Activated gamma-delta T cell treated with anti-CD3 and anti-CD28 coated beads, Interleukin-2, amount 50 U/mL, for 16 hours (primary cell): ENCODE data around the gene ACTR5.
A peak's percentile ranks its signal among the peaks of the same experiment; 100 is the strongest.

Experiments used
- DNase-seq: peaks from one replicate; pipeline ENCODE4 v3.0.0-alpha.2; 2020; ENCODE audit warnings: low read depth

The ACTR5 gene

GRCh38 chr20:38748097-38748860, at the start of gene ACTR5:
TSS of gene ACTR5 (plus strand) at chr20:38748460. CDS start at chr20:38748479, 19 bp downstream.
- peak; percentile 96 for DNase-seq

GRCh38 chr20:38698541-38698940, 49.7 kb upstream of the ACTR5 start:
- no peak for DNase-seq

GRCh38 chr20:38700141-38700540, 48.1 kb upstream of the ACTR5 start:
- DNase-seq = no peak

- DNase-seq = no peak
These were observed 47.3 kb upstream of the ACTR5 start for GRCh38 chr20:38700926-38701325.

- no peak for DNase-seq
These were observed 44.7 kb upstream of the ACTR5 start for GRCh38 chr20:38703526-38703925.

GRCh38 chr20:38704136-38704535, 44.1 kb upstream of the ACTR5 start:
- no peak for DNase-seq

- no peak for DNase-seq
These were observed 41.8 kb upstream of the ACTR5 start for GRCh38 chr20:38706509-38706908.

GRCh38 chr20:38714308-38714707, 34.0 kb upstream of the ACTR5 start:
- DNase-seq = no peak

GRCh38 chr20:38715646-38716045, 32.6 kb upstream of the ACTR5 start:
- DNase-seq = no peak

- DNase-seq = no peak
These were observed 25.6 kb upstream of the ACTR5 start for GRCh38 chr20:38722683-38723016.

GRCh38 chr20:38723017-38723847, 25.0 kb upstream of the ACTR5 start:
- DNase-seq = no peak

GRCh38 chr20:38723848-38724625, 24.2 kb upstream of the ACTR5 start, which contains the start of gene SLC32A1:
TSS of gene SLC32A1 (plus strand) at chr20:38724486. CDS start at chr20:38724725, 239 bp downstream.
- DNase-seq = no peak

- no peak for DNase-seq
These were observed 23.6 kb upstream of the ACTR5 start for GRCh38 chr20:38724626-38725147.

- DNase-seq = no peak
These were observed 22.9 kb upstream of the ACTR5 start for GRCh38 chr20:38725148-38725901.

GRCh38 chr20:38725931-38726803, 22.1 kb upstream of the ACTR5 start:
- no peak for DNase-seq

GRCh38 chr20:38726804-38727606, 21.3 kb upstream of the ACTR5 start:
- peak; percentile 24 for DNase-seq

- DNase-seq = no peak
These were observed 20.6 kb upstream of the ACTR5 start for GRCh38 chr20:38727607-38728190.

- DNase-seq = no peak
These were observed 20.0 kb upstream of the ACTR5 start for GRCh38 chr20:38728191-38728781.
